AG04449 (cell line): ENCODE data around the gene ELMOD3.
"Not testable (repeated sequence)": the region's sequence is repeated elsewhere in the genome, so short reads cannot be mapped to it uniquely, and the experiment has no call there.

ENCODE experiments used
- CTCF ChIA-PET: fragments of 350-600 bp; formaldehyde crosslinking; extraction: SDS; loops from one replicate; lab custom pipeline; 2021; ENCODE audit warnings: antibody characterized with exemption; lab: Yijun Ruan, JAX
- POLR2A ChIA-PET: fragments of 400-600, 350-600 bp; formaldehyde crosslinking; extraction: SDS; loops from one replicate; lab custom pipeline; 2020; ENCODE audit warnings: antibody characterized with exemption, inconsistent platforms; lab: Yijun Ruan, JAX
- DNase-seq: peaks from one replicate; pipeline ENCODE4 v3.0.0-alpha.2; 2010; ENCODE audit warnings: low read depth, low spot score
- H3K4me3 ChIP-seq: 2 replicates; pipeline ENCODE4 v1.5.1; 2011; ENCODE audit warnings: low read depth, mild to moderate bottlenecking, control low read depth, low read length
- TF ChIP-seq, protein P1 (sequence below): IDR thresholded peaks from one replicate; pipeline ENCODE4 v1.5.1; 2011; ENCODE audit warnings: mild to moderate bottlenecking, moderate library complexity, low read length, control low read depth, inconsistent platforms; ENCODE audit not compliant: insufficient read depth; ENCODE audit errors: missing control alignments

ELMOD3 gene

DNA sequence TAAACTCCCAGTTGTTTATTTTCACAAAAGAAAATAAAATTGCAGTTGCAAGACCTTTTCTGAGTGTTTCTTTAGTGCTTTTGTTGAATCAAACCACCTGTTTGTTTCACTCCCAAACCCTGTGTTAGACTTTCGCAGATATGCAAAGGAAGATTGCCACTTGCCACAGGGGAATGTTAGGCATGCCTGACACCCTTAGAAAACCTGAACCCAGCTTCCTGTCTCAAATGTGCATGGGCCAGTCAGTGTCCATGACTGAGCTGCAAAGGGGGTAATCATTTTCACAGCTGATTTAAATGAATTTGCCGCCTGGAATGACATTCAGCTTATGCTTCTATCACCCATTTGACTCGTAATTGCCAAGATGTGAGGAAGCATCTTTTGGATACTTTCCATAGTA lies 44.2 kb upstream of the ELMOD3 start:
- ChIA-PET POLR2A (no interaction called here), CTCF (interaction anchor here (0.9 to 14.8 kb wide), 3 partner anchors 11 to 245 kb away, joined by 3 to 376 read pairs (median 61); no protein-coding TSS in a partner anchor)
- TF ChIP-seq, protein P1, sequence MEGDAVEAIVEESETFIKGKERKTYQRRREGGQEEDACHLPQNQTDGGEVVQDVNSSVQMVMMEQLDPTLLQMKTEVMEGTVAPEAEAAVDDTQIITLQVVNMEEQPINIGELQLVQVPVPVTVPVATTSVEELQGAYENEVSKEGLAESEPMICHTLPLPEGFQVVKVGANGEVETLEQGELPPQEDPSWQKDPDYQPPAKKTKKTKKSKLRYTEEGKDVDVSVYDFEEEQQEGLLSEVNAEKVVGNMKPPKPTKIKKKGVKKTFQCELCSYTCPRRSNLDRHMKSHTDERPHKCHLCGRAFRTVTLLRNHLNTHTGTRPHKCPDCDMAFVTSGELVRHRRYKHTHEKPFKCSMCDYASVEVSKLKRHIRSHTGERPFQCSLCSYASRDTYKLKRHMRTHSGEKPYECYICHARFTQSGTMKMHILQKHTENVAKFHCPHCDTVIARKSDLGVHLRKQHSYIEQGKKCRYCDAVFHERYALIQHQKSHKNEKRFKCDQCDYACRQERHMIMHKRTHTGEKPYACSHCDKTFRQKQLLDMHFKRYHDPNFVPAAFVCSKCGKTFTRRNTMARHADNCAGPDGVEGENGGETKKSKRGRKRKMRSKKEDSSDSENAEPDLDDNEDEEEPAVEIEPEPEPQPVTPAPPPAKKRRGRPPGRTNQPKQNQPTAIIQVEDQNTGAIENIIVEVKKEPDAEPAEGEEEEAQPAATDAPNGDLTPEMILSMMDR: no peak
- no peak for DNase-seq
- no peak overlapping the region for H3K4me3 ChIP-seq

DNA sequence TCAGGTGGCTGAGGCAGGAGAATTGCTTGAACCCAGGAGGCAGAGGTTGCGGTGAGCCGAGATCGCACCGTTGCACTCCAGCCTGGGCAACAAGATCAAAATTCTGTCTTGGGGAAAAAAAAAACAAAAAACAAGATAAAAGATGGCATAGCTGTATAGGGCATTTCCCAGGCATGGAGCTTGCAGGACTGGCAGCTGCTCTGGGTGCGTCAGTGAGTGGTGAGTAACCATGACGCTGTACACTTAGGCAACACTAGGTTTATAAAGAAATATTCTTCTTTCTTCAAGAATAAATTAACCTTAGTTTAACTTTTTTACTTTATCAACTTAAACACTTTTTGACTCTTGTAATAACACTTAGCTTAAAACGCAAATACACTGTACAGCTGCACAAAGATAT lies 42.2 kb upstream of the ELMOD3 start:
- CTCF ChIA-PET: interaction anchor here (1.0 to 1.4 kb wide), 4 partner anchors 12 to 246 kb away, joined by 3 to 8 read pairs (median 4); no protein-coding TSS in a partner anchor
- H3K4me3 ChIP-seq: no peak overlapping the region
- POLR2A ChIA-PET: interaction anchor here (0.6 to 0.7 kb wide), 2 partner anchors 16 to 337 kb away, joined by 3 to 5 read pairs; partner anchors contain the start of gene TGOLN2
- TF ChIP-seq, protein P1: no peak
- no peak for DNase-seq

- TF ChIP-seq, protein P1: no peak
- no peak for DNase-seq
- no peak overlapping the region for H3K4me3 ChIP-seq
- CTCF ChIA-PET: interaction anchor here (2.0 kb wide), 1 partner anchor 14 kb away, joined by 12 read pairs; no protein-coding TSS in a partner anchor
- POLR2A ChIA-PET: interaction anchor here (0.7 to 2.4 kb wide), 2 partner anchors 11 to 28 kb away, joined by 3 to 10 read pairs; no protein-coding TSS in a partner anchor
Measured at GRCh38 chr2:85314884-85315242, 39.7 kb upstream of the ELMOD3 start.

- not testable (repeated sequence) for DNase-seq, H3K4me3 ChIP-seq
- POLR2A ChIA-PET: interaction anchor here (2.4 kb wide), 1 partner anchor 27 kb away, joined by 10 read pairs; no protein-coding TSS in a partner anchor
- CTCF ChIA-PET: interaction anchor here (0.8 kb wide), 1 partner anchor 250 kb away, joined by 3 read pairs; no protein-coding TSS in a partner anchor
Measured at GRCh38 chr2:85315921-85316320, 38.6 kb upstream of the ELMOD3 start.

DNA sequence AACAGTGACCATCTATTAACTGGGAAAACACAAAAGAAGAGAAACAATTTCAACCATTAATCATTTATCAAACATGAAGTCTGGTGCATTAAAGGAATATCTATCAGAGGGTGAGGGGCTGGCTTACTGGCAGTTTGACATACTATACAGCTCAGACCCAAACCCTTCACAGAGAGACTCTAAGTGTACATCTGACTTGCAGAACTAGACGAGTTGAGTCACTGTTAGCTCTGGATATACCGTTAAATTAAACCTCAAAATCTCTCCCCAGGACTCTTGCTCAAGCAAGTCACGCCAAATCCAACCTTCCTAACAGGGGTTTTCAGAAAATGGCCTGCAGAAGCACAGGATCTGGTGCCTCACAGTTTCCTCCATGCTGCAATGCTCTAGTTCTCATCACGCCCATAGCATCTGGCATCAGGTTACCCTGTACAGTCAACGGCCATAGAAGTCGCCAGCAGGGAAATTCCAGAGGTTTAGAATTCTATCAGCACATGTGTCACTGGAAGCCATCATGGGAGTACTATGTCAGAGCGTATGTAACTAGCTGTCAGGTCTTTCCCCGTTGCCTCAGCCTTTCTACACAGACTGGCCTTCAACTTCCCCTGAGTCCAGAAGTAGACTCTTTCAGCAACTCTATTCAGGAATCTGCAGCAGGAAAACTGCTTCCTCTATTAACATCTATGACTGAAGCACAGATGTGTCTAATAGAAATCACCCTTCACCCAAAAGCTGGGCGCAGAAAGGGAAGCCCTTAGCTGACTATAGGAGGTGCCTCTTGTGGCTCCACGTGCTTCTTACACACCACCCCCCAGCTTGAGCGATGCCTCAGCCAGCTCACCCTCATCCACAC lies 36.1 kb upstream of the ELMOD3 start:
- ChIA-PET POLR2A (interaction anchor here (0.6 to 1.1 kb wide), 3 partner anchors 10 to 154 kb away, joined by 3 to 5 read pairs (median 3); partner anchors contain the start of genes ELMOD3, RETSAT and TGOLN2), CTCF (interaction anchor here (0.7 to 2.0 kb wide), 7 partner anchors 9 to 252 kb away, joined by 3 to 11 read pairs (median 6); partner anchors contain the start of genes TCF7L1 and TGOLN2)
- TF ChIP-seq, protein P1: no peak
- no peak overlapping the region for H3K4me3 ChIP-seq
- peak; percentile 41 for DNase-seq

DNA sequence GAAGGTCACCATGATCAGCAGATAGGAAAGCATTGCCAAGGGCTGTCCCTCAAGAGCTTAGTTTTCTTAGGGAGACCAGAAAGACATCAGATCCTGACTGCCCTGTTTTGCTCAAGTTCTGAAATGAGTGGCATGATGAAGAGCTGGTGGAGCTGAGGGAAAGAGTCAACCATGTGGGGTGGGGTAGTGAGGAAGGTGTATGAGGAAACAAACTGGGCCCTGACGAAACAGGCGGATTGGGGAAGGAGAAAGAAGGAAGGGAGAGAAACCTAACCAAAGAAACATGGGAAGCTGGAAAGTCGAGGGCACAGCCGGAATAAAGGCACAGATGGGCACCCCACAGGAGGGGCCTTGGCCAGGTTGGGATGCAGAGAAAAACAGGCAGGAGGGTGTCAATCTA lies 34.8 kb upstream of the ELMOD3 start:
- H3K4me3 ChIP-seq: no peak overlapping the region
- no peak for DNase-seq
- TF ChIP-seq, protein P1: no peak
- ChIA-PET POLR2A (interaction anchor here (0.7 kb wide), 1 partner anchor 336 kb away, joined by 3 read pairs; no protein-coding TSS in a partner anchor), CTCF (interaction anchor here (1.3 to 2.0 kb wide), 4 partner anchors 8 to 232 kb away, joined by 3 to 11 read pairs (median 5); partner anchors contain the start of gene TGOLN2)
